Lung (tissue), 12 donors: ENCODE results near the gene MAP3K7CL. TPM values are rescaled to one million over a fixed set of nuclear protein-coding genes. Genes with fewer than 3 reads are reported as not detected.

Experiments
- ATAC-seq: fragments of 200-7000 bp; cut with Tn5 transposase; one replicate; pipeline ENCODE4 v1.9.1; 2020; ENCODE audit warnings: moderate number of reproducible peaks; ENCODE audit not compliant: insufficient read depth, low FRiP score
- DNase-seq, 3 donors: peaks; one replicate each; pipeline ENCODE4 v3.0.0-alpha.2; 2013 to 2017
- H3K27ac ChIP-seq, 2 donors: one replicate each; pipeline ENCODE4 v1.5.1; 2013; ENCODE audit warnings: mild to moderate bottlenecking in 2 of 2, moderate library complexity in 2 of 2, control low read depth in 1 of 2, inconsistent platforms in 1 of 2, low read depth in 1 of 2, low read length in 1 of 2
- H3K27me3 ChIP-seq, 3 donors: one replicate each; pipeline ENCODE4 v1.5.1; 2013; ENCODE audit warnings: low read length in 2 of 3; ENCODE audit not compliant: control insufficient read depth in 3 of 3, insufficient read depth in 3 of 3
- H3K36me3 ChIP-seq, 4 donors: one replicate each; pipeline ENCODE4 v1.5.1; 2013; ENCODE audit warnings: low read length in 4 of 4, mild to moderate bottlenecking in 1 of 4, moderate library complexity in 1 of 4; ENCODE audit not compliant: control insufficient read depth in 4 of 4, insufficient read depth in 4 of 4
- H3K4me1 ChIP-seq, 5 donors: one replicate each; pipeline ENCODE4 v1.5.1; 2013; ENCODE audit warnings: low read length in 5 of 5, mild to moderate bottlenecking in 2 of 5, moderate library complexity in 1 of 5; ENCODE audit not compliant: control insufficient read depth in 5 of 5, insufficient read depth in 5 of 5
- H3K4me3 ChIP-seq: one replicate; pipeline ENCODE4 v1.5.1; 2013; ENCODE audit warnings: mild to moderate bottlenecking, control low read depth, moderate library complexity
- H3K9ac ChIP-seq, 2 donors: one replicate each; pipeline ENCODE4 v1.5.1; 2013; ENCODE audit warnings: low read length in 2 of 2, control low read depth in 1 of 2; ENCODE audit not compliant: insufficient read depth in 1 of 2
- H3K9me3 ChIP-seq, 4 donors: one replicate each; pipeline ENCODE4 v1.5.1; 2013; ENCODE audit warnings: low read length in 3 of 4, mild to moderate bottlenecking in 1 of 4, moderate library complexity in 1 of 4; ENCODE audit not compliant: control insufficient read depth in 4 of 4, insufficient read depth in 3 of 4
- WGBS, 2 donors: extraction: QIAGEN DNeasy Blood & Tissue Kit; methylation state at CpG; one replicate each; pipeline ENCODE4 v1.1.7; 2013; 5-methylcytosine and 5-hydroxymethylcytosine counted together
- polyA plus RNA-seq, 2 donors: library from polyadenylated mRNA; stranded (reverse); fragments of 200-250 nt; gene quantifications; one replicate each; pipeline ENCODE4 v1.2.1, GENCODE V29; 2013
- total RNA-seq, 2 donors: library from RNA; depleted of rRNA in 1 of 2; stranded (reverse); fragments of >200 nt in 1 of 2; gene quantifications; one replicate each; pipeline ENCODE4 v1.2.1, GENCODE V29; 2014 to 2021
- TF ChIP-seq, protein P1 (sequence below): IDR thresholded peaks from 2 replicates; pipeline ENCODE4 v1.5.1; 2012; ENCODE audit warnings: mild to moderate bottlenecking; ENCODE audit errors: control extremely low read depth, extremely low read depth
- donor health status: control.
- donor health status: control.
- donor health status: Bipolar disorder and iron deficiency.
- donor health status: healthy.
- donor health status: DM: yes; HTN: yes; CAD: no.

Gene MAP3K7CL
- total and polyA plus RNA-seq, 4 donors, result 5.6 to 15.1 (median 8.3) TPM

DNA sequence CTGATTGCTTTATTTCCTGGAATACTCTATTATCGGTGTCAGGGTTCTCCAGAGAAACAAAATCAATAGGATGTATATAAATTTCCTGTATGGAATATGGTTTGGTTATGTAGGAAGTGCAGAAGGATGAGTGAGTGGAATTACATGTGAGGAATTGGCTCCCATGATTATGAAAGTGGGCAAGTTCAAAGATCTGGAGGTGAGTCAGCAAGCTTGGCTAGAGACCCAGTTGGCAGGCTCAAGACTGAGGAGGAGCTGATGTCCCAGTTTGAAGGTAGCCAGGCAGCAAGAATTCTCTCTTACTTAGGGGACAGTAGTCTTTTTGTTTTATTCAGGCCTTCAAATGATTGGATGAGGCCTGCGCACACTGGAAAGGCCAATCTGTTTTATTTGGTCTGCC lies 57.5 kb downstream of the MAP3K7CL start:
- no peaks in the 10 kb centered on the region for H3K27me3 ChIP-seq
- no peaks in the 10 kb centered on the region for H3K9me3 ChIP-seq
- no peak for DNase-seq
- peak; percentile 62 for ATAC-seq
- H3K4me3 ChIP-seq, result no peak overlapping the region
- H3K36me3 ChIP-seq, result no peaks in the 10 kb centered on the region
- no peak overlapping the region for H3K9ac ChIP-seq
- peaks cover 3 to 14% (median 4%) of the 10 kb centered on the region in 5 donors for H3K4me1 ChIP-seq
- no peak overlapping the region for H3K27ac ChIP-seq
- 86 to 96% methylated on average over 2 of the region's 2 CpGs for WGBS, 2 donors
- TF ChIP-seq, protein P1, sequence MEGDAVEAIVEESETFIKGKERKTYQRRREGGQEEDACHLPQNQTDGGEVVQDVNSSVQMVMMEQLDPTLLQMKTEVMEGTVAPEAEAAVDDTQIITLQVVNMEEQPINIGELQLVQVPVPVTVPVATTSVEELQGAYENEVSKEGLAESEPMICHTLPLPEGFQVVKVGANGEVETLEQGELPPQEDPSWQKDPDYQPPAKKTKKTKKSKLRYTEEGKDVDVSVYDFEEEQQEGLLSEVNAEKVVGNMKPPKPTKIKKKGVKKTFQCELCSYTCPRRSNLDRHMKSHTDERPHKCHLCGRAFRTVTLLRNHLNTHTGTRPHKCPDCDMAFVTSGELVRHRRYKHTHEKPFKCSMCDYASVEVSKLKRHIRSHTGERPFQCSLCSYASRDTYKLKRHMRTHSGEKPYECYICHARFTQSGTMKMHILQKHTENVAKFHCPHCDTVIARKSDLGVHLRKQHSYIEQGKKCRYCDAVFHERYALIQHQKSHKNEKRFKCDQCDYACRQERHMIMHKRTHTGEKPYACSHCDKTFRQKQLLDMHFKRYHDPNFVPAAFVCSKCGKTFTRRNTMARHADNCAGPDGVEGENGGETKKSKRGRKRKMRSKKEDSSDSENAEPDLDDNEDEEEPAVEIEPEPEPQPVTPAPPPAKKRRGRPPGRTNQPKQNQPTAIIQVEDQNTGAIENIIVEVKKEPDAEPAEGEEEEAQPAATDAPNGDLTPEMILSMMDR, result no peak

DNA sequence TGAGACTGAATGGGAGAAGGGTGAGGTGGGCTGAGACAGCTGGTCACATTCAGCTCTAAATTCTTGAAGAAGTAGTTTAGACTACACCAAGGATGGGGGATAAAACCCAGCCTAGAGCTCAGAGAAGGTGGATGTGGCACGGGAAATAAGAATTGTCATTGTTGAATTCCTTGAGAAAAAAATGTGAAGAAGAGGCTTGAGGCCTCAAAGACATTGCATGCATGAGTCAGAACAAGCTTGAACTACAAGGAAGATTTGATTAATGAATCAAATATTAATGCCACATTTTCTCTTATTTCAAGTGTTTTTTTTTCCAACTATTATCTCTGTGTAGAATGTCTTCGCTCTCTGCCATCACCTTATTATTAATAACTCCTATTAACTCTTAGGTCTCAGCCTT lies 58.9 kb downstream of the MAP3K7CL start:
- H3K4me1 ChIP-seq, result peaks cover 0 to 12% (median 3%) of the 10 kb centered on the region in 5 donors
- H3K4me3 ChIP-seq, result no peak overlapping the region
- 89 to 97% methylated on average over 2 of the region's 2 CpGs for WGBS, 2 donors
- H3K9me3 ChIP-seq, result peaks cover 0 to 2% (median 0%) of the 10 kb centered on the region in 4 donors
- ATAC-seq (no peak), DNase-seq (no peak)
- H3K36me3 ChIP-seq, result no peaks in the 10 kb centered on the region
- no peak overlapping the region for H3K9ac ChIP-seq
- TF ChIP-seq, protein P1, result no peak
- H3K27me3 ChIP-seq, result no peaks in the 10 kb centered on the region
- H3K27ac ChIP-seq, result no peak overlapping the region

DNA sequence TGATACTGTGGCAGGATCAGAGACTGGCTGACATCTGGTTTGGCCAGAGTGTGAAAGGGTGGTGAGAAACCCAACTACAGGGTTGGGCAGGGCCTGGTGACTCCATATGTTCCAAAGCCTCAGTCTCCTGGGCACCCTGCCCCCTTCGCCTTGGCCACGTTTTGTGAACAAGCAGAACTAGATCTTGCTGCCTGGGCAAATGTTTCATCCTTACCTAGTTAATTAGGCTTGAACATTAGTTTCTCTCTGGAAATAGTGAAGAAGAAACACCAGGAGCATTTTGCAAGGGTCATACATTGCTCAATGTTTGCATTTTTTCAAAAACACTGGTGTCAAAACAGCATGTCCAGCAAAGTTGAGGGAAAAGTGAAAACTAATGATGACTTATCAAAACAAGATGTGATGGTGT lies 60.5 kb downstream of the MAP3K7CL start:
- Histone ChIP-seq H3K9ac (no peak overlapping the region), H3K4me1 (peaks cover 0 to 23% (median 8%) of the 10 kb centered on the region in 5 donors), H3K4me3 (no peak overlapping the region), H3K36me3 (no peaks in the 10 kb centered on the region), H3K27me3 (no peaks in the 10 kb centered on the region), H3K27ac (peak overlapping the region in 1 of 2 donors; percentile 52), H3K9me3 (peaks cover 0 to 2% (median 0%) of the 10 kb centered on the region in 4 donors)
- ATAC-seq (no peak), DNase-seq (peak in 1 of 3 donors; percentile 52)
- 44 to 77% methylated on average over 2 of the region's 2 CpGs for WGBS, 2 donors
- TF ChIP-seq, protein P1, result no peak

DNA sequence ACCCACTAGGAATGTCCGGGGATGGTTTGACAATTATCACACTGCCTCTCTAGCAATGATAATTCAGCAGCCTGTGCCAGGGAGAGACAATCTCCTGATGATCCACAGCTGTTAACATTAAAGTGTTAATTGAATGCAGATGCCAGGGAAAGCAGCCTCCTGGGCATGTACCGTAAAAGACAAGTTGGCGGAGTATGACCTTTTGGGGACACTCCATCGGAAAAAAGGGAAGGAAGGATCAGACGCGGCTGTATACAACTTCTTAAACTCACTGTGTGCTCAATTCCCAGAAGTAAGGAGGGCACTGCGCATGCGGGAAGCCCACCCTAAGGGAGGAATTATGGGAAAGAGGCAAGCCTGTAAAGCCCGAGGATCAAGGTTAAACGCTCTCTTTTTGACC lies 62.6 kb downstream of the MAP3K7CL start:
- DNase-seq (peak in 2 of 3 donors; percentile 48 to 65), ATAC-seq (no peak)
- H3K9ac ChIP-seq, result peak overlapping the region in 1 of 2 donors; percentile 75
- peak overlapping the region; percentile 35 to 46 for H3K27ac ChIP-seq
- TF ChIP-seq, protein P1, result no peak
- H3K9me3 ChIP-seq, result peaks cover 0 to 2% (median 0%) of the 10 kb centered on the region in 4 donors
- no peaks in the 10 kb centered on the region for H3K36me3 ChIP-seq
- peaks cover 2 to 28% (median 5%) of the 10 kb centered on the region in 5 donors for H3K4me1 ChIP-seq
- H3K4me3 ChIP-seq, result no peak overlapping the region
- WGBS, 2 donors, result 55 to 61% methylated on average over 10 of the region's 10 CpGs
- H3K27me3 ChIP-seq, result no peaks in the 10 kb centered on the region
